ENCODE data around the gene BAG5.

BAG5 gene

GRCh38 chr14:103533999-103534575 lies 28.4 kb downstream of the BAG5 start:
- no peak for DNase-seq (ENCODE audit: low read depth)
- H3K4me3 ChIP-seq (ENCODE audit: control insufficient read depth, low read depth, low read length): no peak overlapping the region
- TF ChIP-seq, protein P1, sequence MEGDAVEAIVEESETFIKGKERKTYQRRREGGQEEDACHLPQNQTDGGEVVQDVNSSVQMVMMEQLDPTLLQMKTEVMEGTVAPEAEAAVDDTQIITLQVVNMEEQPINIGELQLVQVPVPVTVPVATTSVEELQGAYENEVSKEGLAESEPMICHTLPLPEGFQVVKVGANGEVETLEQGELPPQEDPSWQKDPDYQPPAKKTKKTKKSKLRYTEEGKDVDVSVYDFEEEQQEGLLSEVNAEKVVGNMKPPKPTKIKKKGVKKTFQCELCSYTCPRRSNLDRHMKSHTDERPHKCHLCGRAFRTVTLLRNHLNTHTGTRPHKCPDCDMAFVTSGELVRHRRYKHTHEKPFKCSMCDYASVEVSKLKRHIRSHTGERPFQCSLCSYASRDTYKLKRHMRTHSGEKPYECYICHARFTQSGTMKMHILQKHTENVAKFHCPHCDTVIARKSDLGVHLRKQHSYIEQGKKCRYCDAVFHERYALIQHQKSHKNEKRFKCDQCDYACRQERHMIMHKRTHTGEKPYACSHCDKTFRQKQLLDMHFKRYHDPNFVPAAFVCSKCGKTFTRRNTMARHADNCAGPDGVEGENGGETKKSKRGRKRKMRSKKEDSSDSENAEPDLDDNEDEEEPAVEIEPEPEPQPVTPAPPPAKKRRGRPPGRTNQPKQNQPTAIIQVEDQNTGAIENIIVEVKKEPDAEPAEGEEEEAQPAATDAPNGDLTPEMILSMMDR (conservative IDR thresholded peaks at IDR 0.05; ENCODE audit: control insufficient read depth, insufficient read depth, low read depth, low read length): no peak

GRCh38 chr14:103533137-103533998 lies 29.1 kb downstream of the BAG5 start:
- no peak overlapping the region for H3K4me3 ChIP-seq (ENCODE audit: control insufficient read depth, low read depth, low read length)
- TF ChIP-seq, protein P1 (conservative IDR thresholded peaks at IDR 0.05; ENCODE audit: control insufficient read depth, insufficient read depth, low read depth, low read length): no peak
- no peak for DNase-seq (ENCODE audit: low read depth)

- no peak for DNase-seq (ENCODE audit: low read depth)
- no peak overlapping the region for H3K4me3 ChIP-seq (ENCODE audit: control insufficient read depth, low read depth, low read length)
- TF ChIP-seq, protein P1 (conservative IDR thresholded peaks at IDR 0.05; ENCODE audit: control insufficient read depth, insufficient read depth, low read depth, low read length): no peak
Measured at GRCh38 chr14:103532216-103533136, 30.0 kb downstream of the BAG5 start.

DNA sequence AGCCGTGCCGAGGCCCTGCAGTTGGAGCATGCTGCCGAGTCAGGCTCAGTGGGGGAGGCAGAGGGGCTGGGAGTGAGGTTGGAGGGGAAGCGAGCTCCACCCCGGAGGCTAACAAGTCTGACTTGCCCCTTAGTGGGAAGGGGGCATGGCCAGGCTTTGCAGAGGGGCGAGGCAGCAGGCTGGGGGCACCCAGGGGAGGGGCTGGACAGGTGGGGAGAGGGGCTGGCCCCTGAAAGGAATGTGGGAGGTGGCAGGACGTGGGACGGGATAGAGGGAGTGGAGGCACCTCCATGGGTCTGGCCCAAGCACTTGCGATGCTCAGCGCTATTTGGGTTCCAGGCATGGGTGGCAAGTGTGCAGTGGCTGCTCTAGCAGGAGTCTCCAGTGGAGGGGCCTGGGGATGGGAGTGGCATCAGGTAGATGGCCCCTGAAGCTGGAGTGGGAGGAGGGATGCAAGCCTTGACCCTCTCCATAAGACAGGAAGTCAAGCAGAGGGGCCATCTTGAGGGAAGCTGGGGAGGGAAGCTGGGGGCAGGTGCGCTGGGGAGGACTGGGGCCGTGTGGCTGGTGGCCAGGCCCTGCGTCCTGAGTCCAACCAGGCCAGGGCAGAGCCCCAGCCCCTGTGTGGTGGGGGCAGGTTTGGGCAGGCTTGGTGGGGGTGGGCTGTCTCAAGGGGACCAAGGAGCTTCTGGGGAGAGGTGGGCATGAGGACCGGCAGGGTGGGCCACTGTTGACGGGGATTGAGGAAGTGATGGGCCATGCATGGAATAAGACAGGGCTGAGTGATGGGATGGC lies 30.8 kb downstream of the BAG5 start:
- H3K4me3 ChIP-seq (ENCODE audit: control insufficient read depth, low read depth, low read length): no peak overlapping the region
- TF ChIP-seq, protein P1 (conservative IDR thresholded peaks at IDR 0.05; ENCODE audit: control insufficient read depth, insufficient read depth, low read depth, low read length): no peak
- DNase-seq (ENCODE audit: low read depth): no peak

DNA sequence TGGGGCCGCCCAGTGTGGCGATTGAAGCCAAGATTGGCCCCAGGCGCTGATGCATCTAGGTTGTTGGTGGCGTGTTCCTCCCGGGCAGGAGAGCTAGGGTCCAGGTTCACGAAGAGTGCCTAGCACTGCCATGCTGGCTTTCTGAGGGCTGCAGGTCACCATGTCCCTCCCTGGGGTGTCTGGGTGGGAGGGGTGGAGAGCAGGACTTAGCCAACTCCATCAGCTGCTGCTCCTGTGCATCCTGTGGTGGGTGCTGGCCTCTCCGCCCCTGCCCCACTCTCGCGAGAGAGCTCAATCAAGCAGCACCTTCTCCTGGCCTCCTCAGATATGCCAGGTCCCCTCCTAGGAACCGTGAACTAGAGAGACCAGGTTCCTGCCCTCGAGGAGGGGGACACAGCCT lies 31.6 kb downstream of the BAG5 start:
- no peak overlapping the region for H3K4me3 ChIP-seq (ENCODE audit: control insufficient read depth, low read depth, low read length)
- TF ChIP-seq, protein P1 (conservative IDR thresholded peaks at IDR 0.05; ENCODE audit: control insufficient read depth, insufficient read depth, low read depth, low read length): no peak
- no peak for DNase-seq (ENCODE audit: low read depth)

DNA sequence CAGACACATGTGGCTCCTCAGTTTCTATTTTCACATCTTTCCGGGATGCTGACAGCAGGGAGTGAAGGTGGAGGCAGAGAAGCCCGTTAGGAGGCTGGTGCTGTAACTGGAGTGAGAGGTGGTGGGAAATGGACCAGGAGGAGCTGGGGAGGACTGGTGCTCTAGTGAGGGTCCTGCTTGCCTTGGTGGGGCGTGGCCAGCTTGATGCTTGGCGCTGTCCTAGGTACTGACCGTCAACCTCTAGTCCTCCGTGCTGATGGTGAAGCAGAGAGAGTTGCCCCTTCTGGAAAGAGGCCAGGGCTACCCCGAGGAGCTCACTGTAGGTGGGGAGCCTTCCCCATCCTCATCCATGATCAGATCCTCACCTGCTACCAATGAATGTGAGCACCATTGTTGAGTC lies 32.1 kb downstream of the BAG5 start:
- H3K4me3 ChIP-seq (ENCODE audit: control insufficient read depth, low read depth, low read length): no peak overlapping the region
- TF ChIP-seq, protein P1 (conservative IDR thresholded peaks at IDR 0.05; ENCODE audit: control insufficient read depth, insufficient read depth, low read depth, low read length): no peak
- no peak for DNase-seq (ENCODE audit: low read depth)

Measured in fibroblast of mammary gland (primary cell).